GM23338 (cell line): ENCODE results near the gene ZNF532. TPM values are rescaled to one million over a fixed set of nuclear protein-coding genes. Genes with fewer than 3 reads are reported as not detected.

Experiments used
- ATAC-seq: fragments of 200-7000 bp; cut with Tn5 transposase; 3 replicates; pipeline ENCODE4 v1.9.1; 2020
- DNase-seq: peaks from one replicate; pipeline ENCODE4 v3.0.0-alpha.2; 2015; ENCODE audit warnings: low spot score
- H2AFZ ChIP-seq: fragments of 200-600 bp; sonication (generic); 2 replicates; pipeline ENCODE4 v1.8.0; 2016; ENCODE audit warnings: antibody characterized with exemption, mild to moderate bottlenecking, moderate library complexity
- H3F3A ChIP-seq: fragments of 200-600 bp; sonication (generic); replicated peaks from 2 replicates; pipeline ENCODE4 v1.8.0; 2017; ENCODE audit warnings: antibody characterized with exemption, mixed run types, low read depth
- H3K27ac ChIP-seq: fragments of 200-600 bp; sonication (generic); 2 replicates; pipeline ENCODE4 v1.6.1; 2016; ENCODE audit warnings: low read depth
- H3K27me3 ChIP-seq: fragments of 200-600 bp; sonication (generic); 2 replicates; pipeline ENCODE4 v1.8.0; 2016; ENCODE audit warnings: mild to moderate bottlenecking, mixed run types, moderate library complexity; ENCODE audit not compliant: insufficient read depth
- H3K36me3 ChIP-seq: fragments of 200-600 bp; sonication (generic); 2 replicates; pipeline ENCODE4 v1.8.0; 2016; ENCODE audit warnings: mild to moderate bottlenecking; ENCODE audit not compliant: insufficient read depth
- H3K4me1 ChIP-seq: fragments of 200-600 bp; sonication (generic); 2 replicates; pipeline ENCODE4 v1.8.0; 2016; ENCODE audit warnings: mild to moderate bottlenecking, moderate library complexity; ENCODE audit not compliant: insufficient read depth
- H3K4me2 ChIP-seq: fragments of 200-600 bp; sonication (generic); 2 replicates; pipeline ENCODE4 v1.7.1; 2017; ENCODE audit warnings: mixed run types
- H3K4me3 ChIP-seq: fragments of 200-600 bp; sonication (generic); 2 replicates; pipeline ENCODE4 v1.6.1; 2016; ENCODE audit warnings: mixed run types
- H3K79me2 ChIP-seq: fragments of 200-600 bp; sonication (generic); replicated peaks from 2 replicates; pipeline ENCODE4 v1.8.0; 2017; ENCODE audit warnings: mild to moderate bottlenecking; ENCODE audit not compliant: insufficient read depth
- H3K9me2 ChIP-seq: fragments of 200-600 bp; sonication (generic); 2 replicates; pipeline ENCODE4 v1.8.0; 2017; ENCODE audit not compliant: insufficient read depth
- H4K20me1 ChIP-seq: fragments of 200-600 bp; sonication (generic); replicated peaks from 2 replicates; pipeline ENCODE4 v1.8.0; 2017; ENCODE audit warnings: mild to moderate bottlenecking; ENCODE audit not compliant: insufficient read depth
- H3K27ac Mint-ChIP-seq: 2 replicates; pipeline ENCODE4 v1.8.0; 2020; ENCODE audit warnings: inconsistent platforms, mild to moderate bottlenecking, moderate library complexity, mixed read lengths
- H3K27me3 Mint-ChIP-seq: 3 replicates; pipeline ENCODE4 v1.8.0; 2022; ENCODE audit warnings: low read depth, mild to moderate bottlenecking, moderate library complexity, mixed read lengths, inconsistent platforms; ENCODE audit not compliant: insufficient read depth, poor library complexity
- H3K36me3 Mint-ChIP-seq: 3 replicates; pipeline ENCODE4 v1.8.0; 2021; ENCODE audit warnings: low read depth, mild to moderate bottlenecking, inconsistent platforms, moderate library complexity, mixed read lengths
- H3K4me1 Mint-ChIP-seq: 3 replicates; pipeline ENCODE4 v1.8.0; 2020; ENCODE audit warnings: mild to moderate bottlenecking, inconsistent platforms, mixed read lengths
- H3K4me3 Mint-ChIP-seq: 3 replicates; pipeline ENCODE4 v1.8.0; 2021; ENCODE audit warnings: moderate library complexity, mild to moderate bottlenecking, inconsistent platforms, mixed read lengths
- H3K9me3 Mint-ChIP-seq: 3 replicates; pipeline ENCODE4 v1.8.0; 2020; ENCODE audit warnings: moderate library complexity, mild to moderate bottlenecking, inconsistent platforms, mixed read lengths
- ETS1 ChIP-seq: IDR thresholded peaks from 2 replicates; pipeline ENCODE4 v1.6.1; 2016; ENCODE audit warnings: antibody characterized with exemption
- EZH2 ChIP-seq: fragments of 200-600 bp; sonication (generic); IDR thresholded peaks from one replicate; pipeline ENCODE4 v1.8.0; 2017; ENCODE audit warnings: antibody characterized with exemption, mild to moderate bottlenecking, low read depth; ENCODE audit not compliant: unreplicated experiment
- EZH2phosphoT487 ChIP-seq: fragments of 200-600 bp; sonication (generic); IDR thresholded peaks from one replicate; pipeline ENCODE4 v1.8.1; 2018; ENCODE audit warnings: antibody characterized with exemption; ENCODE audit not compliant: unreplicated experiment
- JUNB ChIP-seq: IDR thresholded peaks from one replicate; pipeline ENCODE4 v1.6.1; 2016; ENCODE audit warnings: antibody characterized with exemption; ENCODE audit not compliant: unreplicated experiment
- NANOG ChIP-seq: IDR thresholded peaks from 2 replicates; pipeline ENCODE4 v1.6.1; 2016; ENCODE audit warnings: antibody characterized with exemption, borderline replicate concordance
- POLR2AphosphoS5 ChIP-seq: IDR thresholded peaks from 2 replicates; pipeline ENCODE4 v1.6.1; 2016; ENCODE audit warnings: antibody characterized with exemption, low read depth
- REST ChIP-seq: IDR thresholded peaks from one replicate; pipeline ENCODE4 v1.6.1; 2018; ENCODE audit warnings: antibody characterized with exemption; ENCODE audit not compliant: unreplicated experiment
- STAT1 ChIP-seq: IDR thresholded peaks from one replicate; pipeline ENCODE4 v1.6.1; 2016; ENCODE audit warnings: antibody characterized with exemption; ENCODE audit not compliant: unreplicated experiment
- ZNF114 ChIP-seq: fragments of 250-450 bp; sonication (Bioruptor Pico); IDR thresholded peaks from 2 replicates; pipeline ENCODE4 v1.5.0; 2020; ENCODE audit warnings: mild to moderate bottlenecking, moderate library complexity
- ZNF331 ChIP-seq: fragments of 250-450 bp; sonication (Bioruptor Pico); IDR thresholded peaks from 2 replicates; pipeline ENCODE4 v1.5.0; 2020; ENCODE audit warnings: low read depth, mild to moderate bottlenecking, moderate library complexity
- polyA plus RNA-seq: library from polyadenylated mRNA; unstranded; fragments of >200 nt; fragmentation: Nextera tagmentation; extraction: Ambion mirVana; gene quantifications from 2 replicates; pipeline ENCODE4 v1.2.1, GENCODE V29; 2016
- total RNA-seq: library from RNA; depleted of rRNA; stranded (reverse); fragments of >200 nt; shearing (Covaris generic); gene quantifications from 2 replicates; pipeline ENCODE4 v1.2.3, GENCODE V29; 2014
- TF ChIP-seq, protein P1 (sequence below), 2 experiments: fragments of 200-600 bp in 1 of 2; sonication (generic) in 1 of 2; conservative IDR thresholded peaks; 2 replicates each; pipeline versions ENCODE4 v1.5.1 to v1.6.1; 2016 to 2017; ENCODE audit warnings: antibody characterized with exemption in 2 of 2, low read depth in 2 of 2, mild to moderate bottlenecking in 2 of 2, moderate library complexity in 1 of 2

The ZNF532 gene
- total and polyA plus RNA-seq, 2 experiments from 2014 or later = 51.5 to 225 TPM

DNA sequence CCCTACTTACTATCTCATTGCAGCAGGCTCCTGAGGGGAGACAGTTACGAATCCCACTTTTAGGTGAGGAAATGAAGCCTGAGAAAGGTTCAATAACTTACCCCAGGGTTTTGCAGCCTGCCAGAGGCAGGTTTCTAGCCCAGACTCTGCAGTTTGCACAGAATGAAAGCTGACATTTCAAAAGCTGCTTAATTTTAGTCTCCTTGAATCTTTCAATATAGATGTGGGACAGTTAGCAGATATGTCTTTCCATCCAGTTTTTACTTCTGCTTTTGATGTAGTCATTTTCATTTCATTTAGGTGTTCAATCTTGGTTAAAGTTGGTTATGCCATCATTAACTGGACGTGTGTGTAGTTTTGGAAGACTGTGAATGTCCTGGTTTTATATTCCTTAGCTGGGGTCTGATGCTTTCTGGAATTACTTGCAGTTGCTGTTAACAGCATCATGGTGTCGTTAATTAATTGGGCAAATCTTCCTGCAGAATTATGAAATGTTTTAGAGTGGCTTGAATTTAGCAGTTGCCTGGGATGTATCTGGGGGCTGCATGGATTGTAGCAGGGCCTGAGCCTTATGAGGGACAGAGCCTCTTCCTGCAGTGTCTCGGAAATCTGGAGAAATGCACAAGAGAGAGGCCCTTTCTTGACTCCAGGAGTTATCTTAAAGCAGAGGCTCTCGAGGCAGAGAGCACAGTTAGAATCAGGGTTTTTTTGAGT, 100.8 kb downstream of the ZNF532 start (continued):
- TF ChIP-seq STAT1 = no peak

- ATAC-seq (no peak), DNase-seq (no peak)
- H4K20me1 ChIP-seq = peaks cover 28% of the 10 kb centered on the region
- H3K4me1 Mint-ChIP-seq = peaks cover 38% of the 10 kb centered on the region
- H3K79me2 ChIP-seq = peaks cover 91% of the 10 kb centered on the region
- no peak overlapping the region for H3K4me3 ChIP-seq
- H3K27me3 ChIP-seq = no peaks in the 10 kb centered on the region
- H3K36me3 ChIP-seq = peaks cover 36% of the 10 kb centered on the region
- peak overlapping the region; percentile 43; the same call in 1 of the 2 replicates for H3K27ac Mint-ChIP-seq
- no peak overlapping the region for H3K4me2 ChIP-seq
- peaks cover 82% of the 10 kb centered on the region for H3K36me3 Mint-ChIP-seq
- no peak overlapping the region for H3K4me3 Mint-ChIP-seq
- H3K27ac ChIP-seq = peak overlapping the region; percentile 88
- peaks cover 18% of the 10 kb centered on the region for H3K4me1 ChIP-seq
- no peak overlapping the region for H2AFZ ChIP-seq
- H3K9me3 Mint-ChIP-seq = no peaks in the 10 kb centered on the region
- H3F3A ChIP-seq = peaks cover 22% of the 10 kb centered on the region
- peaks cover 25% of the 10 kb centered on the region for H3K27me3 Mint-ChIP-seq
- no peaks in the 10 kb centered on the region for H3K9me2 ChIP-seq
- TF ChIP-seq, protein P1, sequence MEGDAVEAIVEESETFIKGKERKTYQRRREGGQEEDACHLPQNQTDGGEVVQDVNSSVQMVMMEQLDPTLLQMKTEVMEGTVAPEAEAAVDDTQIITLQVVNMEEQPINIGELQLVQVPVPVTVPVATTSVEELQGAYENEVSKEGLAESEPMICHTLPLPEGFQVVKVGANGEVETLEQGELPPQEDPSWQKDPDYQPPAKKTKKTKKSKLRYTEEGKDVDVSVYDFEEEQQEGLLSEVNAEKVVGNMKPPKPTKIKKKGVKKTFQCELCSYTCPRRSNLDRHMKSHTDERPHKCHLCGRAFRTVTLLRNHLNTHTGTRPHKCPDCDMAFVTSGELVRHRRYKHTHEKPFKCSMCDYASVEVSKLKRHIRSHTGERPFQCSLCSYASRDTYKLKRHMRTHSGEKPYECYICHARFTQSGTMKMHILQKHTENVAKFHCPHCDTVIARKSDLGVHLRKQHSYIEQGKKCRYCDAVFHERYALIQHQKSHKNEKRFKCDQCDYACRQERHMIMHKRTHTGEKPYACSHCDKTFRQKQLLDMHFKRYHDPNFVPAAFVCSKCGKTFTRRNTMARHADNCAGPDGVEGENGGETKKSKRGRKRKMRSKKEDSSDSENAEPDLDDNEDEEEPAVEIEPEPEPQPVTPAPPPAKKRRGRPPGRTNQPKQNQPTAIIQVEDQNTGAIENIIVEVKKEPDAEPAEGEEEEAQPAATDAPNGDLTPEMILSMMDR (conservative IDR thresholded peaks at IDR 0.05; ENCODE audit: low read depth in 2 of 2) = no peak
- TF ChIP-seq EZH2phosphoT487 (no peak), ZNF114 (no peak), POLR2AphosphoS5 (no peak), STAT1 (no peak), ETS1 (no peak), ZNF331 (CRISPR knock-in tag) (no peak), REST (no peak), NANOG (no peak), JUNB (no peak), EZH2 (no peak)
These were observed 101.5 kb downstream of the ZNF532 start for GRCh38 chr18:58966005-58966677.
